Amniotic stem cell (primary cell): Measurements from ENCODE around the gene DCP1B.

ENCODE experiments used
- DNase-seq: peaks from one replicate; lab custom pipeline; 2025; lab: John Stamatoyannopoulos, UW

DCP1B gene

DNA sequence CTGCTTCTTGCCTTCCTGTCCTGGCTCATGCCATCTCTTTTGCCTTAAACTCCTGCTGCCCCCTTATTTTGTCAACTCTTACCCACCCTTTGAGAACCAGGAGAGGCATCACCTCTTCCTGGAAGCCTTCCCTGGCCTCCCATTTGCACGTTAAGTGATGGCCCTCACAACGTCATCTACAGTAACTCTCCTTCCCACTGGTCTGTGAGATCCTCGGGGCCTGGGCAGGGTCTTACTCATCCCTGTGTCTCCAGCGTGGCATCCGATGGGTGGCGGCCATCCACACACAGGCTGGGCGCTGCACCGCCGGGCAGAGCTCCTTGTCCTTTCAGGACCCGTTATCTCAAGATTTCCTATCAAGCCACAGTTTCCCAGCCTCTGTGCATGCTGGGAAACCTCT is 69.0 kb downstream of the DCP1B start:
- DNase-seq: no peak

DNA sequence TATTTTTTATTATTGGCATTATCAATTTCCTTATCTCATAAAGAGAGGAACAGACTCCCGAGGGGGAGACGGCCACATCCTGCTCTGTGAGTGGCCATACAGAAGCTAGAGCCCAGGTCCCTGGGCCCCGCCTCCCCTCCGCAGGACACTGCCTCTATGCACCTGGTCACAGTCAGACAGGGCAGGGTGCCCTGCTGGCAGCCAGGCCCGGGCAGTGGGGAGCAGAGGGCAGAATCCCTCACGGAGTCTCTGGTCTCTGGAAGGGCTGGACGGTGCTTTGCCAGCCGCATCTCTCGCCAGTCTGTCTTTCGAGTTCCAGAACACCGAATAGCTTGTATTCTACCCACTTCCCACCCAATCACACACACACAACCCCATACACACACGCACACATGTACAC is 69.4 kb downstream of the DCP1B start:
- DNase-seq: no peak

GRCh38 chr12:1934068-1934467 is 70.2 kb downstream of the DCP1B start:
- DNase-seq: no peak

GRCh38 chr12:1933342-1934051 is 70.8 kb downstream of the DCP1B start:
- DNase-seq: no peak

DNA sequence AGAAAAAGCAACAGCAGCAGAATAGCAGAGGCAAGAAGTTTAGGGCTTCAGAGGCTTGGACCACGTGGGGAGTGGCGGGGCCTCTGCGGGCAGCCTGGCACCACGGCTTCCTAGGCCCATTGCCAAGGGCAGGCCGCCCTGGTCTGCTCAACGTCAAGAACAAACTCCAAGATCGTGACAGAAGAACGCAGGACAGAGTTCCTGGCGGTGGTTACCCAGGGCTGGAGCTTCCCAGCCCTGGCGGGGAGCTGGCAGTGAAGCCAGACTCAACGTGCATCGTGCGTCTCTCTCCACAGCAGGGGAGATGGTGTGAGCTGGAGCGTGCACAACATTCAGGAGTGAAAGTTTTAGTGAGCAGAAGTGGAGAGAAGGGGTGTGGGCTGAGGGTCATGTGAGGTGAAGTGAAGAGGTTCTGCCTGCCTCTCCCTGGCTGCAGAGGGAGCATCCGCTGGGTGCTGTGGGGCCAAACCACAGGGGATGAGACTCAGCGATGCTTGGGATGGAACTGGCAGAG is 71.9 kb downstream of the DCP1B start:
- no peak for DNase-seq

DNA sequence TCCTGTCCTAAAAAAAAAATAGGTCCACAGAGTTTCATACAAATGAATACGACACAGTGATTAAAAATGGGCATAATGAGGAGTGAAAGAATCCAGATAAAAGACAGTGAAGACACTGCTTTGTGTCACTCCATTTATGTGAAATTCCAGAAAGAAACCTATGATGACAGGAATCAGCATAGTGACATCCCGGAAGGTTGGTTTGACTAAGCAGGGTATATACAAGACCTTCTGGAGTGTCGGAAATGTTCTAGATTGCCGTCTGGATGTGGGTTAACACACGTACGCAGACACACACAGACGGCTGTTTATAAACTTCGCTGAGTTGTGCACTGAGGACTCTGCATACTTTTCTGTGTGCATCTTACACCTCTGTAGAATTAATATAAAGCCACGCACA is 72.6 kb downstream of the DCP1B start:
- no peak for DNase-seq

GRCh38 chr12:1930803-1931597 is 73.3 kb downstream of the DCP1B start:
- DNase-seq: no peak

GRCh38 chr12:1929985-1930802 is 74.1 kb downstream of the DCP1B start:
- no peak for DNase-seq

DNA sequence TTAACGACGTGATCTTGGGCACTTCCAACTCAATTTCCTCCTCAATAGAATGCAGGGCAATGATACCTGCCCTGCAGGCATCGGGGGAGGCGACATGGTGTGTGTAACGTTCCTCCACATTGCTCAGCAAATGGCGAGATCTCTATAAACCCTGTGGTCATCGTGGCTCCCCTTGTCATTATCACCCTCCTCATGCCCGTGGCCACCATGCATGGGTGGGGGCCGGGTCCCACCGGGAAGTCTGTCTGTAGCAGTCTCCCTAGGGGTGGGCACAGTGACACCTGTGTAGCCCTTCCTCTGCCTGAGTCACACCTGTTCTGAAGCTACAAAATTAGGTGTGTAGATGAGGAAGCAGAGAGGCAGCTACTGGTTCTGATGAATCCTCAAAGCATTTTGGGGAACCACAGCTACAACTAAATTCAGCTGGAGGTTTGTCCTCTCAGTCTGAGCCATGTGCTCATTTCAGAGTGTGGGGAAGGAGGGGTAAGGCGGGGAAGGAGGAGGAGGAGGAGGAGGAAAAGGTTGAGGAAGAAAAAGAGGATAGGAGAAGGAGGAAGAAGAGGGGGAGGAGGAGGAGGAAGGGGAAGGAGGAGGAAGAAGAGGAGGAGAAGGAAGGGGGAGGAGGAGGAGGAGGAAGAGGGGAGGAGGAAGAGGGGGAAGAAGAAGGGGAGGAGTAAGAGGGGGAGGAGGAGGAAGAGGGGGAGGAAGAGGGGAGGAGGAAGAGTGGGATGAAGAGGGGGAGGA is 74.8 kb downstream of the DCP1B start:
- DNase-seq: no peak

- DNase-seq: no peak
These were observed 75.7 kb downstream of the DCP1B start for GRCh38 chr12:1928439-1929121.

DNA sequence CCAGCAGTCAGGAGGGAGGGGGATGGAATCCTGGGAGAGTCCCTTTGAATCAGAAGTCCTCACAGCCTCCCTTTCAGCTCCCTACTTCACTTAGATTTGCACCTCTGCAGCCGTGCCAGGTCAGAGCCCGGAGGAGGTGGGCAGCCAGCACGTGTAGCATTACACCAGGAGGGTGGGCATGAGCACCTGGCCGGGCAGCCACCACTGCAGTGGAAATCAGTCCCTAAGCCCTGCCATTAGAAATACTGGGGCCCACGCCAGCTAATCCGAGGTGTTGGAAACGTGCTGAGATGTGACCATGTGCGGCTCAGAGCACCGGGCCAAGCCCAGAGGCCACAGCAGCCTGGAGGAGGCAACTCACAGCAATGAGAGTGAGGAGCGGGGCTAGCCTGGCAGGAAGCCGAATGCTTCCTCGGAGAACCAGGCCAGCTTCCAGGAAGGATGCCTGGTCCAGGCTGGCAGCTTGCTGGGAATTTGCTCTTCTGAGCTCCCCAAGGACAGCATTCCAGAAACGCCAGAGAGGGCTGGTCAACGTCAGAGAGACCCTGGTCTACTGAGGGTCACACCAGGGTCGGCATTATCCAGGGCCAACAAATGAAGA is 76.4 kb downstream of the DCP1B start:
- no peak for DNase-seq

GRCh38 chr12:1927051-1927680 is 77.1 kb downstream of the DCP1B start:
- no peak for DNase-seq

DNA sequence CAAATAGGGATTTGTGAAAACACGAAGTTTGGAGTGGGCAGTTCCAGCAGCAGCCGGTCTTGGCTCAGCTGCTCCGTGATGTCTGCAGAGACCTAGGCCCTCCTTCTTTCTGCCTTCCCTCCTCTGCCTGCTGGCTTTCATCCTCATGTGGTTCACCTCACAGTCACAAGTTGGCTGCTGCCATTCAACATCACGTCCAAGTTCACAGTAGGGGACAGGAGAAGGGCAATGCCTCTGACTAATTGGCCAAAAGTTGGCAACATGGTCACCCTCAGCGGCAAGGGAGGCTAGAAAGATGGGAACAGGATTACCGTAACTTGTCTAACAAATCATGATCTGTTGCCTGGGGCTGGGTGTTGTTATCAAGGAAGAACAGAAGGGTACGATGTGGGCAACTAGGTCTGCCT is 78.0 kb downstream of the DCP1B start:
- no peak for DNase-seq

- DNase-seq: no peak
These were observed 78.6 kb downstream of the DCP1B start for GRCh38 chr12:1925684-1926006.

GRCh38 chr12:1924996-1925683 is 79.1 kb downstream of the DCP1B start:
- DNase-seq: no peak

- DNase-seq: no peak
These were observed 81.3 kb downstream of the DCP1B start for GRCh38 chr12:1922985-1923384.

DNA sequence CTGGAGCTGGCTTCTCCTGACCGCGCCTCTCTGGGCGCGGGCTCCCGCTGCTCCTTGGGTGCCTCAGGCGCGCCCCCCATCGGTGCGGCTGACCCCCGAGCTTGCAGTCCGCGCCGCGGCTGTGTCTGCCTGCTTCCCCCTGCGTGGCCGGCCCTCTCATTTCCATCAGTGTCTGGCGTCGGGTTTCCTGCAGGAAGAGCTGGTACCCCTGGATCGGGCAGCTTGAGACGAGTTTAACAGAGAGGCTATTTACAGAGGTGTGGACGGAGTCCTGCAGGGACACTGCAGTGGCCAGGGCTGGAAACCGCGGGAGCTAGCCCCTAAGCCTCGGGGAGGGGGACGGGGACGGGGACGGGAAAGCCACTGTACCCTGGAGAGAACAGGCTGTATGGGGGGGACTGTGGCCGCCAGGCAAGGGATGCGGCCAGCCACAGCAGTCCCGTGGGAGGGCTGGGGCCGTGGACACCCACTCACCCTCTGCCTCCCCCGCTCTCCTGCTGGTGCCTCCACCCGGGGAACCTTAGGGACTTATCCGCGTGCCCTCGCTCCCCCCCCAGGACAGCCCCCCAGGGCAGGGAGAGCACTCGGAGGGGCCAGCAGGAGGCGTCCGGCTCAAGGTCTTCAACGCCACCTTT is 82.1 kb downstream of the DCP1B start:
- no peak for DNase-seq

- DNase-seq: no peak
These were observed 83.3 kb downstream of the DCP1B start for GRCh38 chr12:1920971-1921370.

DNA sequence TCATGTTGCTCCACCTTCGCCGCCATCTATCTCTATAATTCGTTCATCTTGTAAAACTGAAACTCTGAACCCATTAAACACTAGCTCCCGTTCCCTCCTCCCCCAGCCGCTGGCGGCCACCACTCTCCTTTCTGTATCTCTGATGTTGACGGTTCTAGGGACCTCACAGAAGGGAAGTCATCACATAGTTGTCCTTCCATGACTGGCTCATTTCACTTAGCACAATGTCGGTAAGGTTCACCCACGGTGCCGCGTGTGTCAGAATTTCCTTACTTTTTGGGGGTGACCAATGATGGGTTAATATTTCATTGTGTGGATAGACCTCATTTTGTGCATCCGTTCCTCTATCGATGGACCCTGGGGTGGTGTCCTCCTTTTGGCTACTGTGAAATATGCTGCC is 83.8 kb downstream of the DCP1B start:
- no peak for DNase-seq
